ENCODE results near the gene HEATR3.

Gene HEATR3

GRCh38 chr16:50036426-50036825 is 29.3 kb upstream of the HEATR3 start:
- H3K9ac ChIP-seq: no peak overlapping the region
- H3K79me2 ChIP-seq: no peaks in the 10 kb centered on the region
- no peaks in the 10 kb centered on the region for H3K4me1 ChIP-seq
- no peak overlapping the region for H3K4me3 ChIP-seq (ENCODE audit: low read depth, low read length)
- H3K9me3 ChIP-seq (ENCODE audit: control insufficient read depth, low read length): no peaks in the 10 kb centered on the region
- no peaks in the 10 kb centered on the region for H3K27me3 ChIP-seq (ENCODE audit: control insufficient read depth, insufficient read depth, low read length)
- no peak overlapping the region for H3K27ac ChIP-seq
- no peak overlapping the region for H3K4me2 ChIP-seq (ENCODE audit: low read length)
- no peaks in the 10 kb centered on the region for H3K36me3 ChIP-seq (ENCODE audit: control insufficient read depth, insufficient read depth, low read length)
- H2AFZ ChIP-seq: no peak overlapping the region
- TF ChIP-seq, protein P1, sequence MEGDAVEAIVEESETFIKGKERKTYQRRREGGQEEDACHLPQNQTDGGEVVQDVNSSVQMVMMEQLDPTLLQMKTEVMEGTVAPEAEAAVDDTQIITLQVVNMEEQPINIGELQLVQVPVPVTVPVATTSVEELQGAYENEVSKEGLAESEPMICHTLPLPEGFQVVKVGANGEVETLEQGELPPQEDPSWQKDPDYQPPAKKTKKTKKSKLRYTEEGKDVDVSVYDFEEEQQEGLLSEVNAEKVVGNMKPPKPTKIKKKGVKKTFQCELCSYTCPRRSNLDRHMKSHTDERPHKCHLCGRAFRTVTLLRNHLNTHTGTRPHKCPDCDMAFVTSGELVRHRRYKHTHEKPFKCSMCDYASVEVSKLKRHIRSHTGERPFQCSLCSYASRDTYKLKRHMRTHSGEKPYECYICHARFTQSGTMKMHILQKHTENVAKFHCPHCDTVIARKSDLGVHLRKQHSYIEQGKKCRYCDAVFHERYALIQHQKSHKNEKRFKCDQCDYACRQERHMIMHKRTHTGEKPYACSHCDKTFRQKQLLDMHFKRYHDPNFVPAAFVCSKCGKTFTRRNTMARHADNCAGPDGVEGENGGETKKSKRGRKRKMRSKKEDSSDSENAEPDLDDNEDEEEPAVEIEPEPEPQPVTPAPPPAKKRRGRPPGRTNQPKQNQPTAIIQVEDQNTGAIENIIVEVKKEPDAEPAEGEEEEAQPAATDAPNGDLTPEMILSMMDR (IDR thresholded peaks at IDR 0.05): no peak

DNA sequence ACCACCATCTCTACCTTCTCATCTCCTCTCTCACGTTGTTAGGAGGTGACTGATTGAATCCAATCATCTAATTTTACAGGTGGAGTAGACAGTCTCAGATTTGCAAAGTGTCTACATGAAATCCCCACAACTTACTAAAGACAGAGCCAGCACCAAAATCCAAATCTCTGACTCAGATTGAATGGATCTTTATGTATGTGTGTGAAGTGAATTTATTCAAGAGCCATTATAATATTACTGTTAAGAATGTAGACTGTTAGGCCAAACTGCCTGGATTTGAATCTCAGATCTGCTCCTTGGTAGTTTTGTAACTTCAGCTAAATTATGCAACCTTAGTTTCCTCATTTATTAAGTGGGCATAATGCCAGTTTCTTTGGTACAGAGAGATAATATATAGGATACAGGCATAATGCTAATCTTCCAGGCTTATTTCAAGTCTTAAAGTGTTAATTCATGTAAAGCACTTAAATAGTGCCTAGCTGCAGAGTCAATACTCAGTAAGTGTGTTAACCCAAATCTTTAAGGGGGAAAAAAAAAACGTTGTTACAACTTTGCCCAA is 28.0 kb upstream of the HEATR3 start:
- Histone ChIP-seq H3K27ac (no peak overlapping the region), H3K9ac (no peak overlapping the region), H3K9me3 (ENCODE audit: control insufficient read depth, low read length) (no peaks in the 10 kb centered on the region), H3K36me3 (ENCODE audit: control insufficient read depth, insufficient read depth, low read length) (no peaks in the 10 kb centered on the region), H3K4me1 (no peaks in the 10 kb centered on the region), H3K4me2 (ENCODE audit: low read length) (no peak overlapping the region), H3K4me3 (ENCODE audit: low read depth, low read length) (no peak overlapping the region), H2AFZ (no peak overlapping the region), H3K27me3 (ENCODE audit: control insufficient read depth, insufficient read depth, low read length) (no peaks in the 10 kb centered on the region), H3K79me2 (no peaks in the 10 kb centered on the region)
- TF ChIP-seq, protein P1 (IDR thresholded peaks at IDR 0.05): no peak

DNA sequence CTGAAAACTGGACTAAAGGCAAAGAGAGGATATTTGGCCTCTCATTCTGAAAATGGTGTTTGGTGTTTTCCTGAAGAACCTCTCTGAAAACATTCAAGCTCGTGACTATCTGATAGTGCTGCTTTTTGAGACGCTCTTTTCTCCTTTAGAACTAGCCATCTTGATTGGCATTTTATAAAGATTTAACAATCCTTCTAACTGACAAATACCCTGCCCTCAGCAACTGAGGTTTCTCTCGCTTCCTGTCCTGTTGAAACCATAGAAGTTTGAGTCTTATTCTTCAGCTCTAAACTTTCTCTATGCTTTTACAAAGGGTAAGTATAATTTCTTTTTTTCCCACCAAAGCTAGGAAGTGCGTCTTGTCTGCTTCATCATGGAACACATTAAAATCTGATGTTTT is 27.5 kb upstream of the HEATR3 start:
- Histone ChIP-seq H3K9ac (no peak overlapping the region), H2AFZ (no peak overlapping the region), H3K4me3 (ENCODE audit: low read depth, low read length) (no peak overlapping the region), H3K36me3 (ENCODE audit: control insufficient read depth, insufficient read depth, low read length) (no peaks in the 10 kb centered on the region), H3K27me3 (ENCODE audit: control insufficient read depth, insufficient read depth, low read length) (no peaks in the 10 kb centered on the region), H3K27ac (no peak overlapping the region), H3K9me3 (ENCODE audit: control insufficient read depth, low read length) (no peaks in the 10 kb centered on the region), H3K4me2 (ENCODE audit: low read length) (no peak overlapping the region), H3K79me2 (no peaks in the 10 kb centered on the region), H3K4me1 (no peaks in the 10 kb centered on the region)
- TF ChIP-seq, protein P1 (IDR thresholded peaks at IDR 0.05): no peak

DNA sequence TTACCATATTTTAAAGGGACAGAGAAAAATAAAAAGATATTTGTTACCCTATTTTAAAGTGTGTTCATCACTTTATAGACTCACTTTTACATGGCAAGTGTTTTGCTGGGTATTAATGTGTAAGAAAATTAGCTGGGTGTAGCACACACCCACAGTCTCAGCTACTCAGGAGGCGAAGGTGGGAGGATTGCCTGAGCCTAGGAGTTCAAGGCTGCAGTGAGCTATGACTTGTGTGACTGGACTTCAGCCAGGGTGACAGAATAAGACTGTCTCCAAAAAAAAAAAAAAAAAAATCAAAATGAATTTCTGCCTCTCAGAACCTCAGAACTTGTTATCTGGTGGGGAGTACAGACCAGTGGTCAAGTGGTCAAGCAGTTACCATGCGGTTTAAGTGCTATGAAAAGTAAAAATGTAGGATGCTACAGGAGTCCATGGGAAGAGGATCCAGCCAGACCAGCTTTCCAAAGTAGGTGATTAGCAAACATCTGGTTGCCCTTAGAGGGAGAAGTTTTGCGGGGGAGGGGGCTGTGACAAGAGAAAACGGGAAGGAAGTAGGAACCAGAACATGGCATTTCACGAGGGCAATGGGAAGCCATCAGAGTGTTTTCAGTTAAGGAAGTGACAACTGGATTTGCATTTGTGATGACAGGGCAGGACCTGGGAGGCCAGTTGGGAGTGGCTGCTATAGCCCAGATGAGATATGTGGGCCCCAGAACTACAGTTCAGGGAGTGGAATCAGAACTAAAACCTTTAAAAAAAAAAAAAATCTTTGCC is 26.8 kb upstream of the HEATR3 start:
- H3K4me2 ChIP-seq (ENCODE audit: low read length): no peak overlapping the region
- H3K4me3 ChIP-seq (ENCODE audit: low read depth, low read length): no peak overlapping the region
- H3K36me3 ChIP-seq (ENCODE audit: control insufficient read depth, insufficient read depth, low read length): no peaks in the 10 kb centered on the region
- H3K9ac ChIP-seq: no peak overlapping the region
- no peaks in the 10 kb centered on the region for H3K4me1 ChIP-seq
- H3K79me2 ChIP-seq: no peaks in the 10 kb centered on the region
- H3K27ac ChIP-seq: no peak overlapping the region
- no peaks in the 10 kb centered on the region for H3K27me3 ChIP-seq (ENCODE audit: control insufficient read depth, insufficient read depth, low read length)
- H3K9me3 ChIP-seq (ENCODE audit: control insufficient read depth, low read length): no peaks in the 10 kb centered on the region
- TF ChIP-seq, protein P1 (IDR thresholded peaks at IDR 0.05): no peak
- no peak overlapping the region for H2AFZ ChIP-seq

DNA sequence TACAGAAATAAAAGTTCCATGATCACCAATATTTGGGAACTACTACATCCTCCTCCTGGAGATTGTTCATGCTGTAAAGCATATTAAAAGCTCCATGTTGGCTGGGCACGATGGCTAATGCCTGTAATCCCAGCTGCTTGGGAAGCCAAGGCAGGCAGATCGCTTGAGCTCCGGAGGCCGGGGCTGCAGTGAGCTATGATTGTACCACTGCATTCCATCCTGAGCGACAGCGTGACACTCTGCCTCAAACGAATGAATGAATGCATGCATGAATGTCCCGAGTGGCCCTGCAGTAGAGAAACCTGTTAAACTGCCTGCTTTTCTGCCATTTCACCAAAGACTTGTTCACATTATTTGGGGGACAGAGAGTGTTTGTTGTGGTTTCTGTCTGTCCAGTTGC is 25.8 kb upstream of the HEATR3 start:
- H3K4me1 ChIP-seq: no peaks in the 10 kb centered on the region
- H3K27me3 ChIP-seq (ENCODE audit: control insufficient read depth, insufficient read depth, low read length): no peaks in the 10 kb centered on the region

More for the DNA sequence above, 25.8 kb upstream of the HEATR3 start:
- Histone ChIP-seq H3K4me2 (ENCODE audit: low read length) (no peak overlapping the region), H3K27ac (no peak overlapping the region), H3K4me3 (ENCODE audit: low read depth, low read length) (no peak overlapping the region), H2AFZ (no peak overlapping the region), H3K36me3 (ENCODE audit: control insufficient read depth, insufficient read depth, low read length) (no peaks in the 10 kb centered on the region), H3K79me2 (no peaks in the 10 kb centered on the region), H3K9ac (no peak overlapping the region), H3K9me3 (ENCODE audit: control insufficient read depth, low read length) (no peaks in the 10 kb centered on the region)
- TF ChIP-seq, protein P1 (IDR thresholded peaks at IDR 0.05): no peak
